Measurements from ENCODE around the gene AARS2.

AARS2 gene

GRCh38 chr6:44311304-44311703 lies 1.8 kb downstream of the AARS2 start:
- no peak overlapping the region for H4K91ac ChIP-seq (ENCODE audit: low read length)
- H2BK12ac ChIP-seq (ENCODE audit: low read length in 2 of 2): no peak overlapping the region
- no peak overlapping the region for H2AFZ ChIP-seq (ENCODE audit: low read depth, low read length)
- H3K9me3 ChIP-seq (ENCODE audit: control insufficient read depth, low read length): no peaks in the 10 kb centered on the region
- no peak overlapping the region for H2BK120ac ChIP-seq (ENCODE audit: low read depth, low read length)
- WGBS: 93% methylated on average over 2 of the region's 2 CpGs
- H3K18ac ChIP-seq (ENCODE audit: low read depth in 1 of 2, low read length in 2 of 2): no peak overlapping the region
- peaks cover 9 to 12% of the 10 kb centered on the region in 2 experiments for H3K27me3 ChIP-seq (ENCODE audit: control insufficient read depth in 1 of 2, insufficient read depth in 1 of 2, low read length in 2 of 2)
- H3K9ac ChIP-seq (ENCODE audit: low read length): no peak overlapping the region
- no peak overlapping the region for H2BK15ac ChIP-seq (ENCODE audit: low read depth, poor library complexity, severe bottlenecking)
- H3K23ac ChIP-seq (ENCODE audit: low read length in 2 of 2): no peak overlapping the region
- no peak overlapping the region for H3K27ac ChIP-seq (ENCODE audit: low read length, poor library complexity, severe bottlenecking)
- no peak overlapping the region for H2AK5ac ChIP-seq (ENCODE audit: low read length, severe bottlenecking)
- no peak overlapping the region for H3K4ac ChIP-seq (ENCODE audit: low read depth in 1 of 2, low read length in 2 of 2)
- peaks cover 40 to 49% of the 10 kb centered on the region in 2 experiments for H3K36me3 ChIP-seq (ENCODE audit: control insufficient read depth in 1 of 2, insufficient read depth in 2 of 2, low read depth in 1 of 2, low read length in 2 of 2)
- no peak overlapping the region for H3K4me2 ChIP-seq (ENCODE audit: low read length, poor library complexity, severe bottlenecking)
- H4K8ac ChIP-seq (ENCODE audit: low read length): no peak overlapping the region
- no peak overlapping the region for H2BK5ac ChIP-seq (ENCODE audit: low read depth, low read length, poor library complexity, severe bottlenecking)
- peaks cover 7% of the 10 kb centered on the region for H3K4me1 ChIP-seq (ENCODE audit: control insufficient read depth, insufficient read depth, low read depth, low read length)
- no peak for DNase-seq
- H3K79me1 ChIP-seq (replicated peaks; ENCODE audit: low read length, poor library complexity, severe bottlenecking): peaks cover 17% of the 10 kb centered on the region
- no peak overlapping the region for H3K4me3 ChIP-seq (ENCODE audit: insufficient read depth in 1 of 2, low read depth in 1 of 2, low read length in 2 of 2)
- H3K14ac ChIP-seq (ENCODE audit: low read length in 2 of 2): no peak overlapping the region

- Histone ChIP-seq H3K36me3 (ENCODE audit: control insufficient read depth in 1 of 2, insufficient read depth in 2 of 2, low read depth in 1 of 2, low read length in 2 of 2) (peaks cover 50 to 60% of the 10 kb centered on the region in 2 experiments), H3K4ac (ENCODE audit: low read depth in 1 of 2, low read length in 2 of 2) (no peak overlapping the region), H3K23ac (ENCODE audit: low read length in 2 of 2) (no peak overlapping the region), H2AK5ac (ENCODE audit: low read length, severe bottlenecking) (no peak overlapping the region), H3K9ac (ENCODE audit: low read length) (no peak overlapping the region), H4K91ac (ENCODE audit: low read length) (no peak overlapping the region), H3K27ac (ENCODE audit: low read length, poor library complexity, severe bottlenecking) (no peak overlapping the region), H2BK12ac (ENCODE audit: low read length in 2 of 2) (no peak overlapping the region), H2AFZ (ENCODE audit: low read depth, low read length) (no peak overlapping the region), H3K4me2 (ENCODE audit: low read length, poor library complexity, severe bottlenecking) (no peak overlapping the region), H3K4me3 (ENCODE audit: insufficient read depth in 1 of 2, low read depth in 1 of 2, low read length in 2 of 2) (no peak overlapping the region), H3K27me3 (ENCODE audit: control insufficient read depth in 1 of 2, insufficient read depth in 1 of 2, low read length in 2 of 2) (peaks cover 0 to 4% of the 10 kb centered on the region in 2 experiments), H2BK15ac (ENCODE audit: low read depth, poor library complexity, severe bottlenecking) (no peak overlapping the region), H2BK5ac (ENCODE audit: low read depth, low read length, poor library complexity, severe bottlenecking) (no peak overlapping the region), H3K4me1 (ENCODE audit: control insufficient read depth, insufficient read depth, low read depth, low read length) (peaks cover 7% of the 10 kb centered on the region), H2BK120ac (ENCODE audit: low read depth, low read length) (no peak overlapping the region), H3K79me1 (replicated peaks; ENCODE audit: low read length, poor library complexity, severe bottlenecking) (peaks cover 17% of the 10 kb centered on the region), H3K18ac (ENCODE audit: low read depth in 1 of 2, low read length in 2 of 2) (no peak overlapping the region), H4K8ac (ENCODE audit: low read length) (no peak overlapping the region), H3K14ac (ENCODE audit: low read length in 2 of 2) (no peak overlapping the region), H3K9me3 (ENCODE audit: control insufficient read depth, low read length) (no peaks in the 10 kb centered on the region)
- 98% methylated on average over 3 of the region's 3 CpGs for WGBS
- no peak for DNase-seq
These were observed 2.9 kb downstream of the AARS2 start for GRCh38 chr6:44310241-44310640.

GRCh38 chr6:44309631-44310030 lies 3.5 kb downstream of the AARS2 start:
- Histone ChIP-seq H3K36me3 (ENCODE audit: control insufficient read depth in 1 of 2, insufficient read depth in 2 of 2, low read depth in 1 of 2, low read length in 2 of 2) (peaks cover 56 to 66% of the 10 kb centered on the region in 2 experiments), H3K27ac (ENCODE audit: low read length, poor library complexity, severe bottlenecking) (no peak overlapping the region), H4K91ac (ENCODE audit: low read length) (no peak overlapping the region), H3K79me1 (replicated peaks; ENCODE audit: low read length, poor library complexity, severe bottlenecking) (peaks cover 17% of the 10 kb centered on the region), H2BK15ac (ENCODE audit: low read depth, poor library complexity, severe bottlenecking) (no peak overlapping the region), H3K4me1 (ENCODE audit: control insufficient read depth, insufficient read depth, low read depth, low read length) (peaks cover 7% of the 10 kb centered on the region), H2BK5ac (ENCODE audit: low read depth, low read length, poor library complexity, severe bottlenecking) (no peak overlapping the region), H3K4me2 (ENCODE audit: low read length, poor library complexity, severe bottlenecking) (no peak overlapping the region), H3K14ac (ENCODE audit: low read length in 2 of 2) (no peak overlapping the region), H3K27me3 (ENCODE audit: control insufficient read depth in 1 of 2, insufficient read depth in 1 of 2, low read length in 2 of 2) (peaks cover 0 to 4% of the 10 kb centered on the region in 2 experiments), H3K9ac (ENCODE audit: low read length) (no peak overlapping the region), H2BK12ac (ENCODE audit: low read length in 2 of 2) (no peak overlapping the region), H2AFZ (ENCODE audit: low read depth, low read length) (no peak overlapping the region), H2AK5ac (ENCODE audit: low read length, severe bottlenecking) (no peak overlapping the region), H3K9me3 (ENCODE audit: control insufficient read depth, low read length) (no peaks in the 10 kb centered on the region), H3K4me3 (ENCODE audit: insufficient read depth in 1 of 2, low read depth in 1 of 2, low read length in 2 of 2) (no peak overlapping the region), H3K18ac (ENCODE audit: low read depth in 1 of 2, low read length in 2 of 2) (no peak overlapping the region), H3K23ac (ENCODE audit: low read length in 2 of 2) (no peak overlapping the region), H4K8ac (ENCODE audit: low read length) (no peak overlapping the region), H2BK120ac (ENCODE audit: low read depth, low read length) (no peak overlapping the region), H3K4ac (ENCODE audit: low read depth in 1 of 2, low read length in 2 of 2) (no peak overlapping the region)
- DNase-seq: no peak

GRCh38 chr6:44309092-44309491 lies 4.1 kb downstream of the AARS2 start:
- Histone ChIP-seq H3K14ac (ENCODE audit: low read length in 2 of 2) (no peak overlapping the region), H3K23ac (ENCODE audit: low read length in 2 of 2) (no peak overlapping the region), H3K4me3 (ENCODE audit: insufficient read depth in 1 of 2, low read depth in 1 of 2, low read length in 2 of 2) (no peak overlapping the region), H2AK5ac (ENCODE audit: low read length, severe bottlenecking) (no peak overlapping the region), H2AFZ (ENCODE audit: low read depth, low read length) (no peak overlapping the region), H3K79me1 (replicated peaks; ENCODE audit: low read length, poor library complexity, severe bottlenecking) (peaks cover 17% of the 10 kb centered on the region), H3K27ac (ENCODE audit: low read length, poor library complexity, severe bottlenecking) (no peak overlapping the region), H3K27me3 (ENCODE audit: control insufficient read depth in 1 of 2, insufficient read depth in 1 of 2, low read length in 2 of 2) (no peaks in the 10 kb centered on the region), H3K4me1 (ENCODE audit: control insufficient read depth, insufficient read depth, low read depth, low read length) (peaks cover 7% of the 10 kb centered on the region), H3K18ac (ENCODE audit: low read depth in 1 of 2, low read length in 2 of 2) (no peak overlapping the region), H3K9me3 (ENCODE audit: control insufficient read depth, low read length) (no peaks in the 10 kb centered on the region), H3K4ac (ENCODE audit: low read depth in 1 of 2, low read length in 2 of 2) (no peak overlapping the region), H4K8ac (ENCODE audit: low read length) (no peak overlapping the region), H2BK120ac (ENCODE audit: low read depth, low read length) (no peak overlapping the region), H3K9ac (ENCODE audit: low read length) (peak overlapping the region; percentile 44), H2BK12ac (ENCODE audit: low read length in 2 of 2) (no peak overlapping the region), H3K36me3 (ENCODE audit: control insufficient read depth in 1 of 2, insufficient read depth in 2 of 2, low read depth in 1 of 2, low read length in 2 of 2) (peaks cover 62 to 71% of the 10 kb centered on the region in 2 experiments), H4K91ac (ENCODE audit: low read length) (no peak overlapping the region), H2BK15ac (ENCODE audit: low read depth, poor library complexity, severe bottlenecking) (no peak overlapping the region), H2BK5ac (ENCODE audit: low read depth, low read length, poor library complexity, severe bottlenecking) (no peak overlapping the region), H3K4me2 (ENCODE audit: low read length, poor library complexity, severe bottlenecking) (no peak overlapping the region)
- DNase-seq: no peak
- 92% methylated on average over 2 of the region's 2 CpGs for WGBS

Data from mesenchymal stem cell (in vitro differentiated cells and primary cell).